Hindlimb muscle (tissue), 1 donor: ENCODE results near the gene SNAI1. TPM values are rescaled to one million over a fixed set of nuclear protein-coding genes. Genes with fewer than 3 reads are reported as not detected.
"Not testable (repeated sequence)": the region's sequence is repeated elsewhere in the genome, so short reads cannot be mapped to it uniquely, and the experiment has no call there.

ENCODE experiments used
- DNase-seq: peaks from one replicate; pipeline ENCODE4 v3.0.0-alpha.2; 2013
- polyA plus RNA-seq: library from polyadenylated mRNA; unstranded; fragments of 120-200 nt; gene quantifications from one replicate; pipeline ENCODE4 v1.2.1, GENCODE V29; 2013; ENCODE audit not compliant: insufficient read length

Gene SNAI1
- polyA plus RNA-seq, 1 donor: 11.9 TPM

DNA sequence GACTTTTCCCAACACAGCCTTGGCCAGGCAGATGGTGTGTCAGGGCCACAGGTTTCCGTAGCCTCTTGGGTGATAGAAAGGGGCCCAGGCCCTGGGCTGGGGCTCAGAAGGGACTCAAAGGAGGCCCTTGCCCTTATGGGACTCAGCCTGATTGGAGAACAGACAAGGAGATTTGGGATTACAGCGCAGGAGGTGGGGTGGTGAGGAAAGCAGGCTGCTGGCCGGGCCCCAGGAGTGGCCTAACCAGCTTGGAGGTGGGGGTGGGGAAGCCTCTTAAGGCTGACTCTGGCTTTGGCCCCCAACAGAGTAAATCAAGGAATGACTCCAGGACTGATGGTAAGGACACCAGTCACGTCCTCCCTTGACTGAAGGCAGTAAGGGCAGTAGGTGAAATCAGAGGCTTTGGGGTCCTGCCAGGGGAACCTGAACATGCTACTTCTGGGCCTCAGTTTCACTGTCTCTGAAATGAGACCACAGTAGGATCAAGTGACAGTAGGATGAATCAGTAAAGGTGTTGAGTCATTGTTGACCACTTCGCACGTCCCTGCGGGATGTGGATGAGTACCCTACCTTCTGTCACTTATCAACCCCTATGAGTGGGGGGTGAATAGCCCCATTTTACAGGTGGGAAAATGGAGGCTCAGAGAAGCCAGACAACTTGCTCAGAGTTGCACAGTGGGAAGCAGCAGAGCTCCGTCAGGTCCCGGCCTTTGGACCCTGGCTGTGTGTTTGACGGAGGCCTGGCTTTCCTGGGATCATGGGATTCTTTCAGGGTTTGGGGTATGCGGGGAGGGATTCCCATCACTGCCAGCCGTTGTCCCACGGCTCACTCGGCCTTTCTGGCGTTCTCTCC is 4.5 kb downstream of the SNAI1 start:
- DNase-seq: no peak

DNA sequence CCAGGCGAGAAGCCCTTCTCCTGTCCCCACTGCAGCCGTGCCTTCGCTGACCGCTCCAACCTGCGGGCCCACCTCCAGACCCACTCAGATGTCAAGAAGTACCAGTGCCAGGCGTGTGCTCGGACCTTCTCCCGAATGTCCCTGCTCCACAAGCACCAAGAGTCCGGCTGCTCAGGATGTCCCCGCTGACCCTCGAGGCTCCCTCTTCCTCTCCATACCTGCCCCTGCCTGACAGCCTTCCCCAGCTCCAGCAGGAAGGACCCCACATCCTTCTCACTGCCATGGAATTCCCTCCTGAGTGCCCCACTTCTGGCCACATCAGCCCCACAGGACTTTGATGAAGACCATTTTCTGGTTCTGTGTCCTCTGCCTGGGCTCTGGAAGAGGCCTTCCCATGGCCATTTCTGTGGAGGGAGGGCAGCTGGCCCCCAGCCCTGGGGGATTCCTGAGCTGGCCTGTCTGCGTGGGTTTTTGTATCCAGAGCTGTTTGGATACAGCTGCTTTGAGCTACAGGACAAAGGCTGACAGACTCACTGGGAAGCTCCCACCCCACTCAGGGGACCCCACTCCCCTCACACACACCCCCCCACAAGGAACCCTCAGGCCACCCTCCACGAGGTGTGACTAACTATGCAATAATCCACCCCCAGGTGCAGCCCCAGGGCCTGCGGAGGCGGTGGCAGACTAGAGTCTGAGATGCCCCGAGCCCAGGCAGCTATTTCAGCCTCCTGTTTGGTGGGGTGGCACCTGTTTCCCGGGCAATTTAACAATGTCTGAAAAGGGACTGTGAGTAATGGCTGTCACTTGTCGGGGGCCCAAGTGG is 5.3 kb downstream of the SNAI1 start:
- DNase-seq: no peak

DNA sequence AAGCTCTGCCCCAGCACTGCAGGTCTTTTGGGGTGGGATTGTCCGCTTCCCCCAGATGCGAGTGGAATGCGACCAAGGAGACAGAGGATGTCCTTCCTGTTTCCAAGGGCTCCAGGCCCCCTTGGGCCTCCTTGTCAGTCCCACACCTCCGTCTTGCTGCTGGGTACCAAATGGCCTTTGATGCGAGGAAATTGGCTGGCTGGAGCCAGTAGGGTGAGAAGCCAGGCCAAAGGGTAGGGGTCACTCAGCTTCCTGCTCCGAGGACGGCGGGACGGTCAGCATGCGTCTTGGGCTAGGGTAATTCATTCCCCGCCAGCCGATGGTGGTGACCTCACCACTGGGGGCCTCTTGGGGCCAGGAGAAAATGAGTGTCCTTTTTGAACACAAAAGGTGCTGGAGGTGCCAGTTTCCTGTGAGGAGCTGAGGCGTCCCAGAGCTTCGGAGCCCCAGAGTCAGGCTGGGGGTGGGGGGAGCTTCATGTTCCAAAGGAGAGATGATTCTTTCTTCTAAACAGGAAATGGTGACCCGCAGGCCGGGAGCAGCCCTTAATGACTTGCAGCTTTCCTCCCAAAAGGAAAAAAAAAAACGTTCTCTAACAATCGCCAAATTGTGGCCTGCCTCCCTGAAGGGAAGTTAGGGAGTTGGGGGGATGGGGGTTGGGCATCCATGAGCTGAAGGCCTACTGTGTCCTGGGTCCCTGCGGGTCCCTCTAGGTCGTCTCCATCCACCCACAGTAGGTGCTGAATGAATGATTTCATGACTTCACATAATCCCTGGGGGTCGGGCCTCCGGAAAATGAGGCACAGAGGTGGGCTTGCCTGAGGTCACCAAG is 6.7 kb downstream of the SNAI1 start:
- peak; percentile 70 for DNase-seq

DNA sequence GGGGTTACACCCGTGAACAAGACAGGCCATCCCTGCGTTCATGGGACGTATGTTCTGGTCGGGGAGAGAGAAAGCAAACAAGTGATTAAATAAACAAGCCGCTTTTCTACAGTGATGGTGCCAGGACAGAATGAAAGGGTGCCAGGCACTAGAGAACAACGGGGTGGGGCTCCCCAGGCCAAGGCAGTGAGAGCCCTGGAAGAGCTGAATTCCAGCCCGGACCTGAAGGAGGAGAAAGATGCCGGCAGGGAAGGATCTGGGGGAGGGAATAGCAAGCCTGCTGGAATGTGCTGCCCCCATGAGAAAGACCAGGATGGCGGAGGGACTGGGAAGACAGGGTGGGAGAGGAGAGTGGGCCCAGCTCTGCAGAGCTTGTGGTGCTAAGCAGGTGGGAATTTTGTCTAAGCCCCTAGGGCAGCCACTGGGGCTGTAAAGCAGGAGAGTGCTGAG is 7.5 kb downstream of the SNAI1 start:
- no peak for DNase-seq

DNA sequence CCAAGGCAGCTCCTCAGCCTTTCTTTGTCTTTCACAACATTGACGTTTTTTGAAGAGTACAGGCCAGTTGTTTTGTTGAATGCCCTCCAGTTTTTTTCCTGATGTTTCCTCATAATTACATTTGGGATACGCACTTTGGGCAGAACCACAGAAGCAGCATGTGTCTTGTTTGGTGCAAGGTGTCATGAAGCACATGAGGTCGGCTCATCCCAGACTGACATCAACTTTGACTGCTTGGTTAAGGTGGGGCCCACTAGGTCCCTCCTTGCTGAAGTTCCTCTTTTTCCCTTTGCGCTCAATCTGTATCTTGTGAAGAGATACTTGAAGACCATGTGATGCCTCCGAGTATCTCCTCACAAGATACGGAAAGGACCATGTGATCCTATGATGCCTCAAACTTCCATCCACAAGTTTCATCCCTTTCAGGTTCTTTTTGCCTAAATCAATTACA is 10.5 kb downstream of the SNAI1 start:
- DNase-seq: no peak

DNA sequence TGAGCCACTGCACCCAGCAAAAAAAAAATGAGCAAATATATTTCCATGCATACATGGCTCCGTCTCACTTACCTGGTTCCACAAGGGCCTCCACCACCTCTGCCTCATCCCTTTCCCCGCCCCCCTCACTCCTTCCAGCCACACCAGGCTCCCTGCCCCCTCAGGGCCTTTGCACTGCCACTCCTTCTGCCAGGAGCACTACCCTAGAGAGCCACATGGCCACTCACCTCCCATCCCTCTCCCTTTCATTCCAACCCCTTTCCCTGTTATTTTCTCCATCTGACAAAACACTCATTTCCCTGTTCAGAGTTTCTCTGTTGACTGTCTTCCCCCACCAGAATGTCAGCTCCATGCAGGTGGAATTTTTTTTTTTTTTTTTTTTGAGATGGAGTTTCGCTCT is 12.8 kb downstream of the SNAI1 start:
- DNase-seq: no peak

DNA sequence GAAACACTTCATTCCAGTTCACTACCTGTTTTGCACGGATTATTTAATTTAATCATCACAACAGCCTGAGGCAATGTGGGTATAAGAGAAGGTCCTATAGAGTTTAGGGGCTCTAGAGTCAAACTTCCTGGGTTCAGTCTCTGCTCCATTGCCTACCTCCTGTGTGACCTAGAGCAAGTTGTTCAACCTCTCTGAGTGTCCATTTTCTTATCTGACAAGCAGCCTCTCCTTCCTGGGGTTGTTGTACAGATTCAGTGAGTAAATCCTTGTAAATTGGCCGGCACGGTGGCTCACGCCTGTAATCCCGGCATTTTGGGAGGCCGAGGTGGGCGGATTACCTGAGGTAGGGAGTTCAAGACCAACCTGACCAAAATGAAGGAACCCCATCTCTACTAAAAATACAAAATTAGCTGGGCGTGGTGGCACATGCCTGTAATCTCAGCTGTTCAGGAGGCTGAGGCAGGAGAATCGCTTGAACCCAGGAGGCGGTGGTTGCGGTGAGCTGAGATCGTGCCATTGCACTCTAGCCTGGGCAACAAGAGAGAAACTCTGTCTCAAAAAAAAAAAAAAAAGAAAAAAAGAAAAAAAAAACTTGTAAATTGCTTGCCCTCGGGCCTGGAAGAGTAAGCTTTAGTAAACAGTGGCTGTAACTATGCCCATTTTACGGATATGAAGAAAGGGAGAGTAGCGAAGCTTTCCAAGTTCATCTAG is 15.9 kb downstream of the SNAI1 start:
- not testable (repeated sequence) for DNase-seq

DNA sequence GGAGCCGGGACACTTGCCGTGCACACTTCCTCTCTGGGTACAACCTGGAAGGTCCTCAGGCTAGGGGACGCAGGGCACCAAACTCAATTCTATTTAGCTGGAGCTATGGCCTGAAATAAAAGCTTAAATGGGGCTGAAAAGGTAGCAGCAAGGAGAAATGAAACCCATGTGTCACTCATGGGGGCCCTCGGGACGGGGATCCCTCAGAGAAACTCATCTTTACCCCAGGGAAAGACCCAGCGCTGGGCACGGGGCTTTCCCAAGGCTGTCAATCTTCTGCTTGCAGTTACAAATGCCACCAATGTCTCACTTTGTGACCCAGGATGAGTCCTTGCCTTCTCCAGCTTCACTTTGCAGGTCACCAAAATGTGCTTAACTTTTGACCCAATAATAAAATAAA is 16.5 kb downstream of the SNAI1 start:
- no peak for DNase-seq

DNA sequence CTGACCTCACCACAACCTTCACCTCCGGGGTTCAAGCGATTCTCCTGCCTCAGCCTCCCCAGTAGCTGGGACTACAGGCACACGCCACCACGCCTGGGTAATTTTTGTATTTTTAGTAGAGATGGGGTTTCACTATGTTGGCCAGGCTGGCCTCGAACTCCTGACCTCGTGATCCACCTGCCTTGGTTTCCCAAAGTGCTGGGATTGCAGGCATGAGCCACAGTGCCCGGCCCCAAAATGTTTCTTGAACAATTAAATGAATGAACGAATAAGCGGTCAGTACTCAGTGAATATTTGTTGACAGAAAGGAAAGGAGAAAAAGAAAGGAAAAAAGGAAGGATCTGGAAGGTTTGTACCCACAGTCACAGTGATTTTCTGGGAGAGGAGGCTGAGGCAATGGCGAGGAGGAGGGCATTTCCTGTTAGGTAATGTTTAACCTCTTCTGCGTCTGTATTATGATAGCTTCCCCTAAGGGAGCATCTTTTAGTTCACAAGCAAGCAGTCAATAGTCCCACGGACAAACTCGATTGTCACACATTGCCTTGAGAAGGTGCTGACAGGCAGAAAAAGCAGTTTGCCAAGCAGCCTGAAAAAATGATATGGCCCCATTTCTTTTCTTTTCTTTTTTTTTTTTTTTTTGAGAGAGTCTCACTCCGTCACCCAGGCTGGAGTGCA is 17.9 kb downstream of the SNAI1 start:
- not testable (repeated sequence) for DNase-seq

DNA sequence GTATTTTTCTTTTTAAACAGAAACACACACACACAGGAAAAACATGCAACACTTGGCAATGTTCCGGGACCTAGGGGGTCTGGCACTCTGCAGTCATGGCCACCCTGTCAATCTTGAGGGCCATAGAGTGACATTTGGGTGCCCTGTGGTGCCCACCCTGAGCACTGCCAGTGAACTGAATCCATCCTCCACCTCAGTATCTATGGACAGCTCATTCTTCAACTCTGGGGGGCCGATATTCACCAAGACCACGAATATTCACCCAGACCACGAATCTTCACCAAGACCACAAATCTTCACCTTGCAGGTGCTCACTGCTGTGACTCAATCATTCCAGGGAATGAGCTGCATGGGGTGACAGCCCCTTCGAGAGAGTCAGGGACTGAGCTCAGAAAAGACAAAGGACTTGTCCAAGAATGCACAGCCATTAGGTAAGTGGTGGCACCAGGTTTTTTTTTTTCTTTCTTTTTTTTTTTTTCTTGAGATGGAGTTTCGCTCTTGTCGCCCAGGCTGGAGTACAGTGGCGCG is 19.1 kb downstream of the SNAI1 start:
- no peak for DNase-seq

DNA sequence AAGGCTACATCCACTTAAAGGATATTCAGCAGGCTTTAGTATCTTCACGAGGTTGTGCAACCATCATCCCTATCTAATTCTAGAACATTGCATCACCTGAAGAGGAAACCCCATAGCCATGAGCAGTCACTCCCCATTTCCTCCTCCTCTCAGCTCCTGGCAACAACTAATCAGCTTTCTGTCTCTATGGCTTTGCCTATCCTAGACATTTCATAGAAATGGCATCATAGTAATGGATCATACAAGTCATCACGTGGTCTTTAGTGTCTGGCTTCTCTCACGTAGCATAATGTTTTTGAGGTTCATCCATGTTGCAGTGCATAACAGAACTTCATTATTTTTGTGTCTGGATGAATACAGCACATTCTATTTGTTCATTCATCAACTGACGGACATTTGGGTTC is 20.5 kb downstream of the SNAI1 start:
- DNase-seq: no peak

DNA sequence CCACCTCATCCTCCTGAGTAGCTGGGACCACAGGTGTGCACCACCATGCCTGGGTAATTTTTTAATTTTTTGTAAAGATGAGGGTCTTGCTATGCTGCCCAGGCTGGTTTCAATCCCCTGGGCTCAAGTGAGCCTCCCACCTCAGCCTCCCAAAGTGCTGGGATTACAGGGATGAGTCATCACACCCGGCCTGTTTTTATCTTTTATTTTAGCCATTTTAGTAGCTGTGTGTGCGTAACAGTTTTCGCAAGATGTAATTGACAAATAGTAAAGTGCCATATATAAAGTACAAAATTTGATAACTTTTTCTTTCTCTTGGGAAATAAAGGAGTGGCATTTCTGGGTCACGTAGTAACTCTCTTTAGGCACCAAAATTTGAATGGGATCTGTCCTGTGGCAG is 21.4 kb downstream of the SNAI1 start:
- DNase-seq: no peak

DNA sequence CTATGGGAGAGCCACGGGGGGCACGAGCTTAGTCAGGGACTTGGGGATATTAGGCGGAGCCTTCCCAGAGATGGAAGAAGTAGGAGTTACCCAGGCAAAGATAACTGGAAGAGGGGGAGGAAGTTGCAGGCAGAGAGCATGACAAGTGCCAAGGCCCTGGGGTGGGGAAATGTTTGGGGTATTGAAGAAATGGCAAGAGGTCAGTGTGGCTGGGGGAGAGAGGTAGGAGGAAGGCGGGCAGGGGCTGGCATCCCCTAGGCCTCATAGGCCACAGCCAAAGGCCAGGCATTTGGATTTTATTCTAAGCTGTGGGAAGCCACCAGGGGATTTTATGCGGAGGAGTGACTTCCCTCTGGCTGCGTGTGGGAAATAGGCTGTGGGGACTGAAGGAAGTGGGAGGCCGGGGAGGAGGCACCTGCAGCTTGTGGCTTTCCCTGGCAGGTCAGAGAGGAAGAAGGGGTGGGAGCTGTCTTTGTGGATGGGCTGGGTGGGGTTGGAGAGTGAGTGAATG is 22.7 kb downstream of the SNAI1 start:
- no peak for DNase-seq

DNA sequence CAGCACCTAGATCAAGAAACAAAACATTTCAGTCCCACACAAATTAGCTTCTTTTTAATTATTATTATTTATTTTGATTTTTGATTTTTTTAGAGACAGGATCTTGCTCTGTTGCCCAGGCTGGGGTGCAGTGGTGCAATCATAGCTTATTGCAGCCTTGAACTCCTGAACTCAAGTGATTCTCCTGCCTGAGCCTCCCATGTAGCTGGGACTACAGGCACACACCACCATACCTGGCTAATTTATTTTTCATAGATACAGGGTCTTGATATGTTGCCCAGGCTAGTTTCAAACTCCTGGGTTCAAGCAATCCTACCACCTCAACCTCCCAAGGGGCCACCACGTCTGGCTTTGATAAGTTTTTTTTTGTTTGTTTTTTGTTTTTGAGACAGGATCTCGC is 24.6 kb downstream of the SNAI1 start:
- DNase-seq: no peak

DNA sequence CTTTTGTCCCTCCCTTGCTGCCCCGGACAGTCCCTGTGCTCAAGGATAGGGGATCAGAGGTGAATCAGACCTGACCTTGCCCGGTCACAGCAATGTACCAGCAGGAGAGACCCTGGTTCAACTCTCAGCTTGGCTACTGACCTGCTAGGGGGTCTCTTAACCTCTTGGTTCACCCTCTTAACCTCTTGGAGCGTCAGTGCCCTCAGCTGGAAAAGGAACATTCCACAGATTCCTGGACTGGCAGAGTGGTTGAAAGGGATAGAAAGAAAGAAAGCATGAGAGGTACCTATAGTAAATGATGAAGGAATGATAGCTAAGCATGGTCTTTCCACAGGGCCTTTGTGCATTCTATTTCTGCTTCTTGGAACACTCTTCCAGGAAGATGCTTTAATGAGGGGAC is 25.2 kb downstream of the SNAI1 start:
- DNase-seq: no peak

DNA sequence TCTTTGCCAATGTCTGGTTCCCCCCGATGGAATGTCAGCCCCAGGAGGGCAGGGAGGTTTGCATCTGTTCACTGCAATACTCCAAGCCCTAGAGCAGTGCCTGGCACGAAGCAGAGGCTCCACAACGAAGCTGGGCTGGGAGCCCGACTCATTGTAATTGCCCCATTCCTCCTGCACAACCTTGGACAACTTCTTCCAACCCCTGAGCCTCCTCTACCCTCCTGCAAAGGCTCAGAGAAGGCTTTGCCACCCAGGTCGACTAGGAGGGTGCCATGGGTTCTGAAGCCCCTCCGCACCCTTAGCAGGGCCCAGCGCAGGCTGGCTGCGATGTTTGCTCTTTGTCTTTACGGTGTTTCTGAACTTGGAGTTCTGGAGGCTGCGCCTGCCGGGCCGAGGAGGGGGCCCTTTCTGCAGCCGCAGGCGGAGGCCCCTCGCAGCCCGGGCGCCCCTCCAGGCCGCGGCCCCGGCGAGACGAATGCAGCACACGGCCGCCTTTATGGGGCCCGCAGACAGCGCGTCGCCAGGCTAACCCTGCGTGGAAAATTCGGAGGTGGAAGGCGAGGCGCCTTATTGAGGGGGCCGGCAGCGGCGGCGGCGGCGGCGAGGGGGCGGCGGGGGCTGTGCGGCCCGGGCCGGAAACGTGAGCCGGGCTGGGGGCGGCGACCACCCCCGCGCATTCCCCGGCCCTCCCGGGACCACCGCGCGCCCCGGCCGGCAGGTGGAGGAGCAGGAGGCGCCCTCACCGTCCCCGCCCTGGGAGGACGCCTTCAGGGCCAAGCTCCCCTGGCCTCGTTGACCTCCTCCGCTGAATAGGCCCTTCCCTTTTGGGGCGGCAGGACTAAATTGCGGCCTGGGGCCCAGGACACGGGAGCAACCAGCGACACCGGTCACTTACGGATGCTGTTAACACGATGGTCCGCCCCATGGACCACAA is 27.0 kb downstream of the SNAI1 start:
- DNase-seq: no peak

DNA sequence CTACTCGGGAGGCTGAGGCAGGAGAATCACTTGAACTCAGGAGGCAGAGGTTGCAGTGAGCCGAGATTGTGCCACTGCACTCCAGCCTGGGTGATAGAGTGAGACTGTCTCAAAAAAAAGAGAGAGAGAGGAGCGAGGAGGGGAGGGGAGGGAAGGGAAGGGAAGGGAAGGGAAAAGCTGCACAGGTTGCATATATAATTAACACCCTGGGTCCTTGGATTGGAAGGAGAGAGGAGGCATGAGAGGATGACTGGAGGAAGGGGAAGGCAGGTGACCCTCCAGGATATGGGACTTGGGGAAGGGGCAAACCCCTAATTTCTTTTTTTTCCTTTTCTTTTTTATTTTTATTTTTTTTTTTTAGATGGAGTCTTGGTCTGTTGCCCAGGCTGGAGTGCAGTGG is 28.8 kb downstream of the SNAI1 start:
- DNase-seq: not testable (repeated sequence)

DNA sequence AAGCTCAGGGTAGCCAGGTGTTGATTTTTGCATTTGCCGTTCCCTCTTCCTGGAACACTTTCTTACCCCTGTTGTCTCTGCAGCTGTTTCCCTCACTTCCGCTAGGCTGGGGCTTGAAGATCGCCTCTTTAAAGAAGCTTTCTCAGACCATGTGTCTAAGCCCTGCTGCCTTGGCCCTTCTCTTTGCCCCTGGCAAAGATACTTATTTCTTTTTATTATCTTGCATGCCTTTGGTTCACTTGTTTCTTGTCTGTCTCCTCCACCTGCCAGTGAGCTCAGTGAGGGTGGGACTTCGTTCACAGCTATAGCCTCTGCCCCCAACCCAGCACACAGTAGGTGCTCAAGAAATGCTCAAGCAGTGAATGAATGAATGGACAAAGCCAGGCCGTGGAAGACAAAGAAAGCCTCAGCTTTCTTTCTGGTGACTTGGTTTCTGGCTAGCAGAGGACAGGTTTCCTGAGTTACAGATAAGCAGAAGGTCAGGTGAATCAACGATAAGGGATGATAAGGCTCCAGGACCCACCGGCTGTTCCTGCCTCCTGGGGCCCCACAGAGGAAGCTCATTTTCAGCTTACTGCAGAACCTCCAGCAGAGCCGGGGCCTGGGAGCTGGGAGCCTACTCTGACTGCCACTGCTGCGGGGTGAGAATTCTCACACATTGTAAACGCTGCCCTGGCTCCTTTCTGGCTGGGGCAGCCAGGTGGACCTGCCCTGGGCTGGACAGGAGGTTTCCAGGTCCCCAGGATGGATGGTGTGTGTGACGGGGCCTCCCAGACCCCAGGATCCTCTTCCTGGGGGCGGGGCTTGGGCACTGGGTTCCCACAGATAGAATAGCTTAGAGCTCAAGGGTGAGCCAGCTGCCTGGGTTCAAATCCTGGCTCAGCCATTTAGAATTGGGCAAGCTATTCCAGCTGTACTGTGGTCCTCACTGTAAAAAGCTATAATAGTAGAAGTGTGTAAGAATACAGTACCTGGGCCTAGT is 29.8 kb downstream of the SNAI1 start:
- no peak for DNase-seq

DNA sequence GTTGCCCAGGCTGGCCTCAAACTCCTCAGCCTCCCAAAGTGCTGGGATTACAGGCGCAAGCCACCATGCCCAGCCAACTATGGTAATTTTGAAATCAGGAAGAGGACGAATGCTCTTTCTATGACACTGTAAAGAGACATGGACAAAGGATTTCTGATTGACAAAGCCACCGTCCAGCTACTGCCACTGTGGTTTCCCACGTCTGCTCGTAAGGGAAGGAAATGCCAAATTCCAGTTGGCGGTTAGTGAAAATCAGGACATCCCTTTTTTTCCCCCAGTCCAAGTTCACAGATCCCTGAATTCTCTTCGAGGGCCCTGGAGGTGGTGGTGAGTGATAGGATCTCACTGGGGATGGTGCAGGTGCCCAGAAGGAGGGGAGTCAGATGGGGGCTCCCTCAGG is 31.2 kb downstream of the SNAI1 start:
- DNase-seq: no peak
